ENCODE data around the gene WDR27. TPM values are rescaled to one million over a fixed set of nuclear protein-coding genes. Genes with fewer than 3 reads are reported as not detected.

The WDR27 gene
- total and polyA plus RNA-seq, 10 of the 15 experiments (the other 5 are each of a cell fraction or from before 2014, with no cell fraction given), result 1.9 to 33.2 (median 19.0) TPM

DNA sequence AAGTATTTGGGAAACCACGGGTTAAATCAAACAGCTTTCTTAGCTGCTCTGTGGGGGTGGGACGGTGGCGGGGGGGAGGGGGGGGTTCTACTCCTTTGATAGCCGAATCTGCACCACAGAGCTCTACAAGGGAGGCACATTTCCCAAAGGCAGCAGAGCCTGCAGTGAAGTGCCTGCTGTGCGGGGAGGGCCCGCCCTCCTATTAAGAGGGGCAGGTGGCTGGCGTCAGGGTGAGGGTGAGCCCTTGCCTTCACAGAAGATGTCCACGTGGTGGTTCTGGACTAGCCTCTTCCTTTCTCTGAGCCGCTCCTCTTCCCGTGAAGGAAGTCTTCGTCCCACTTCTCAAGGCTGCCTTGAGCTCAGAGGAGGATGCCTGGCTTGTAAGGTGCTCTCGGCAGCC, 273.3 kb downstream of the WDR27 start (continued):
- TF ChIP-seq SIN3A (IDR thresholded peaks at IDR 0.05; ENCODE audit: low read depth, low read length), result no peak
- no peak for TF ChIP-seq PRDM15 (CRISPR knock-in tag; IDR thresholded peaks at IDR 0.05)
- no peak for TF ChIP-seq NRF1 (conservative IDR thresholded peaks at IDR 0.05; ENCODE audit: low read depth, low read length)
- TF ChIP-seq KAT2A (conservative IDR thresholded peaks at IDR 0.05; ENCODE audit: control insufficient read depth, low read depth, low read length), result no peak
- no peak for TF ChIP-seq MTA2 (IDR thresholded peaks at IDR 0.05; ENCODE audit: low read depth)
- no peak for TF ChIP-seq LARP7 (IDR thresholded peaks at IDR 0.05)

- no peaks in the 10 kb centered on the region for H3K79me2 ChIP-seq (ENCODE audit: control insufficient read depth, insufficient read depth, low read length)
- RAD21 ChIA-PET (ENCODE audit: unreplicated experiment), result no interaction called here
- H3K4me3 ChIP-seq, result no peak overlapping the region
- no peak overlapping the region for H3K9ac ChIP-seq (ENCODE audit: control insufficient read depth, insufficient read depth, low read length)
- FAIRE-seq (no peak), DNase-seq (ENCODE audit: low read depth, low spot score) (no peak), ATAC-seq (no peak)
- no TSS peak for BruUV-seq (replicated peaks)
- intact Hi-C loops (cut with micrococcal nuclease; ENCODE audit: unreplicated experiment), result no loop called here
- no peak overlapping the region for H3K27ac ChIP-seq (ENCODE audit: control insufficient read depth, insufficient read depth)
- 24% methylated on average over 11 of the region's 11 CpGs for WGBS (ENCODE audit: insufficient coverage, insufficient replicate concordance, low lambda C conversion rate, missing lambda C conversion rate)
- H3K4me2 ChIP-seq (ENCODE audit: control insufficient read depth, insufficient read depth), result no peak overlapping the region
- no peak overlapping the region for H2AFZ ChIP-seq (ENCODE audit: control insufficient read depth, low read depth, low read length)
- CTCF ChIA-PET, result no interaction called here
- peaks cover 3% of the 10 kb centered on the region; the same call in 1 of the 3 replicates for H3K9me3 ChIP-seq (replicated peaks; ENCODE audit: control insufficient read depth, insufficient read depth, low read length)
- SMC1A ChIA-PET (ENCODE audit: uncharacterized antibody, unreplicated experiment), result no interaction called here
- H3K27me3 ChIP-seq (replicated peaks in 1 of 2; ENCODE audit: control insufficient read depth in 2 of 2, insufficient read depth in 2 of 2, low read length in 1 of 2), result no peaks in the 10 kb centered on the region
- no peaks in the 10 kb centered on the region for H3K4me1 ChIP-seq (ENCODE audit: control insufficient read depth, insufficient read depth, low read length)
- H4K20me1 ChIP-seq (ENCODE audit: control insufficient read depth, insufficient read depth), result no peaks in the 10 kb centered on the region
- POLR2A ChIA-PET, result no interaction called here
- no peaks in the 10 kb centered on the region for H3K36me3 ChIP-seq (ENCODE audit: control insufficient read depth in 2 of 2, insufficient read depth in 2 of 2, low read length in 1 of 2)
- in situ Hi-C loops (cut with MboI), result no loop called here
- TF ChIP-seq, protein P1, sequence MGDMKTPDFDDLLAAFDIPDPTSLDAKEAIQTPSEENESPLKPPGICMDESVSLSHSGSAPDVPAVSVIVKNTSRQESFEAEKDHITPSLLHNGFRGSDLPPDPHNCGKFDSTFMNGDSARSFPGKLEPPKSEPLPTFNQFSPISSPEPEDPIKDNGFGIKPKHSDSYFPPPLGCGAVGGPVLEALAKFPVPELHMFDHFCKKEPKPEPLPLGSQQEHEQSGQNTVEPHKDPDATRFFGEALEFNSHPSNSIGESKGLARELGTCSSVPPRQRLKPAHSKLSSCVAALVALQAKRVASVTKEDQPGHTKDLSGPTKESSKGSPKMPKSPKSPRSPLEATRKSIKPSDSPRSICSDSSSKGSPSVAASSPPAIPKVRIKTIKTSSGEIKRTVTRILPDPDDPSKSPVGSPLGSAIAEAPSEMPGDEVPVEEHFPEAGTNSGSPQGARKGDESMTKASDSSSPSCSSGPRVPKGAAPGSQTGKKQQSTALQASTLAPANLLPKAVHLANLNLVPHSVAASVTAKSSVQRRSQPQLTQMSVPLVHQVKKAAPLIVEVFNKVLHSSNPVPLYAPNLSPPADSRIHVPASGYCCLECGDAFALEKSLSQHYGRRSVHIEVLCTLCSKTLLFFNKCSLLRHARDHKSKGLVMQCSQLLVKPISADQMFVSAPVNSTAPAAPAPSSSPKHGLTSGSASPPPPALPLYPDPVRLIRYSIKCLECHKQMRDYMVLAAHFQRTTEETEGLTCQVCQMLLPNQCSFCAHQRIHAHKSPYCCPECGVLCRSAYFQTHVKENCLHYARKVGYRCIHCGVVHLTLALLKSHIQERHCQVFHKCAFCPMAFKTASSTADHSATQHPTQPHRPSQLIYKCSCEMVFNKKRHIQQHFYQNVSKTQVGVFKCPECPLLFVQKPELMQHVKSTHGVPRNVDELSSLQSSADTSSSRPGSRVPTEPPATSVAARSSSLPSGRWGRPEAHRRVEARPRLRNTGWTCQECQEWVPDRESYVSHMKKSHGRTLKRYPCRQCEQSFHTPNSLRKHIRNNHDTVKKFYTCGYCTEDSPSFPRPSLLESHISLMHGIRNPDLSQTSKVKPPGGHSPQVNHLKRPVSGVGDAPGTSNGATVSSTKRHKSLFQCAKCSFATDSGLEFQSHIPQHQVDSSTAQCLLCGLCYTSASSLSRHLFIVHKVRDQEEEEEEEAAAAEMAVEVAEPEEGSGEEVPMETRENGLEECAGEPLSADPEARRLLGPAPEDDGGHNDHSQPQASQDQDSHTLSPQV (IDR thresholded peaks at IDR 0.05), result no peak
- TF ChIP-seq SMC3 (IDR thresholded peaks at IDR 0.05; ENCODE audit: borderline replicate concordance, low read length) (no peak), RUNX3 (IDR thresholded peaks at IDR 0.05; ENCODE audit: low read length) (no peak), MTA2 (IDR thresholded peaks at IDR 0.05; ENCODE audit: low read depth) (no peak), SUPT20H (IDR thresholded peaks at IDR 0.05; ENCODE audit: borderline replicate concordance, control insufficient read depth, low read depth, low read length) (no peak)
- TF ChIP-seq, protein P2, sequence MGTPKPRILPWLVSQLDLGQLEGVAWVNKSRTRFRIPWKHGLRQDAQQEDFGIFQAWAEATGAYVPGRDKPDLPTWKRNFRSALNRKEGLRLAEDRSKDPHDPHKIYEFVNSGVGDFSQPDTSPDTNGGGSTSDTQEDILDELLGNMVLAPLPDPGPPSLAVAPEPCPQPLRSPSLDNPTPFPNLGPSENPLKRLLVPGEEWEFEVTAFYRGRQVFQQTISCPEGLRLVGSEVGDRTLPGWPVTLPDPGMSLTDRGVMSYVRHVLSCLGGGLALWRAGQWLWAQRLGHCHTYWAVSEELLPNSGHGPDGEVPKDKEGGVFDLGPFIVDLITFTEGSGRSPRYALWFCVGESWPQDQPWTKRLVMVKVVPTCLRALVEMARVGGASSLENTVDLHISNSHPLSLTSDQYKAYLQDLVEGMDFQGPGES (IDR thresholded peaks at IDR 0.05), result no peak
These were observed 274.0 kb downstream of the WDR27 start for GRCh38 chr6:169427856-169428255.
